Peyer's patch (tissue), 4 donors: Measurements from ENCODE around the gene PDIA3. TPM values are rescaled to one million over a fixed set of nuclear protein-coding genes. Genes with fewer than 3 reads are reported as not detected.

Source experiments
- DNase-seq, 3 donors: peaks; one replicate each; pipeline ENCODE4 v3.0.0-alpha.2; 2017 to 2019
- H3K27ac ChIP-seq, 4 donors: fragments of 200-600 bp; sonication (generic); one replicate each; pipeline ENCODE4 v1.5.1; 2016 to 2019
- H3K27me3 ChIP-seq, 2 donors: fragments of 200-600 bp; sonication (generic); one replicate each; pipeline ENCODE4 v1.5.1; 2019
- H3K36me3 ChIP-seq, 3 donors: fragments of 200-600 bp; sonication (generic); one replicate each; pipeline ENCODE4 v1.5.1; 2016 to 2019
- H3K4me1 ChIP-seq, 4 donors: fragments of 200-600 bp; sonication (generic); one replicate each; pipeline ENCODE4 v1.5.1; 2016 to 2019
- H3K4me3 ChIP-seq, 4 donors: fragments of 200-600 bp; sonication (generic); 1 replicate in 3 of 4; 2 replicates in 1 of 4; pipeline ENCODE4 v1.5.1; 2016 to 2019; ENCODE audit warnings: mild to moderate bottlenecking in 1 of 4
- H3K9me3 ChIP-seq, 4 donors: fragments of 200-600 bp; sonication (generic); one replicate each; pipeline ENCODE4 v1.5.1; 2016 to 2019; ENCODE audit warnings: mild to moderate bottlenecking in 1 of 4
- POLR2A ChIP-seq, 2 donors: fragments of 450-650 bp; IDR thresholded peaks; one replicate each; pipeline ENCODE4 v1.5.1; 2017; ENCODE audit warnings: antibody characterized with exemption in 2 of 2, mild to moderate bottlenecking in 2 of 2, moderate library complexity in 2 of 2
- total RNA-seq, 4 donors: library from RNA; depleted of rRNA; stranded (reverse); fragments of >200 nt; gene quantifications; one replicate each; pipeline ENCODE4 v1.1.0, GENCODE V29; 2016
- TF ChIP-seq, protein P1 (sequence below), 6 experiments: fragments of 450-650 bp in 4 of 6; fragments of 200-600 bp in 2 of 6; sonication (generic) in 1 of 6; IDR thresholded peaks; one replicate each; pipeline ENCODE4 v1.5.1; 2017 to 2019; ENCODE audit warnings: antibody characterized with exemption in 6 of 6, mild to moderate bottlenecking in 3 of 6, moderate library complexity in 1 of 6

PDIA3 gene
- total RNA-seq, 4 donors from 2014 or later = 28.9 to 136 (median 106) TPM

DNA sequence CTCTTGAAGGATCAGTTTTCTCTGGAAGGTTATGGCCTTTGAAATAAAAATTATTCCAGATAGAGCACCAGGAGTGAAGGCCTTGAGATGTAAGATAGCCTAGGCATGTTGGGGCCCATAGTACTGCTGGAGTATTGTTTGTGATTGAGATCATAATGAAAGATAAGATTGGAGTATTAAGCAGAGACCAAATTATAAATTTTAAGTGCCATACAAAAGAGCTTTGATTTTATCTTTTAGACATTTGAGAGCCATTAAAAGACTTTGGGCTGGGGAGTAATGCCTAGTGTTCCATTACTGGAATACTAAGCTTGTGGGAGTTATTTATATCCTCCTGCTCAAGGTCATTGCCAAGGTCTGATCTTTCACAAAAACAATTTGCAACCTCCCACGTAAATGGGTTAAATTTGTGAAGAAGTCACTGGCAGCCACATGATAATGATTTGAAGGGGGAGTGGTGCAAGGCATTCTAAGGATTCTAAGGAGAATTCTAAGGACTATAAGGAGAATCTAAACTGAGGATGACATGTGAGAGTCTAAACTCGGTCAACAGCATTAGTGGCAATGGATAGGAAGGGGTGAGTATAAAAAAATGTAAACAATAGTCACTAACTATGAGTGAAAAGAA, 17.7 kb downstream of the PDIA3 start:
- no peaks in the 10 kb centered on the region for H3K27me3 ChIP-seq
- H3K4me1 ChIP-seq = no peaks in the 10 kb centered on the region
- TF ChIP-seq POLR2A (IDR thresholded peaks at IDR 0.05) = no peak
- TF ChIP-seq, protein P1, sequence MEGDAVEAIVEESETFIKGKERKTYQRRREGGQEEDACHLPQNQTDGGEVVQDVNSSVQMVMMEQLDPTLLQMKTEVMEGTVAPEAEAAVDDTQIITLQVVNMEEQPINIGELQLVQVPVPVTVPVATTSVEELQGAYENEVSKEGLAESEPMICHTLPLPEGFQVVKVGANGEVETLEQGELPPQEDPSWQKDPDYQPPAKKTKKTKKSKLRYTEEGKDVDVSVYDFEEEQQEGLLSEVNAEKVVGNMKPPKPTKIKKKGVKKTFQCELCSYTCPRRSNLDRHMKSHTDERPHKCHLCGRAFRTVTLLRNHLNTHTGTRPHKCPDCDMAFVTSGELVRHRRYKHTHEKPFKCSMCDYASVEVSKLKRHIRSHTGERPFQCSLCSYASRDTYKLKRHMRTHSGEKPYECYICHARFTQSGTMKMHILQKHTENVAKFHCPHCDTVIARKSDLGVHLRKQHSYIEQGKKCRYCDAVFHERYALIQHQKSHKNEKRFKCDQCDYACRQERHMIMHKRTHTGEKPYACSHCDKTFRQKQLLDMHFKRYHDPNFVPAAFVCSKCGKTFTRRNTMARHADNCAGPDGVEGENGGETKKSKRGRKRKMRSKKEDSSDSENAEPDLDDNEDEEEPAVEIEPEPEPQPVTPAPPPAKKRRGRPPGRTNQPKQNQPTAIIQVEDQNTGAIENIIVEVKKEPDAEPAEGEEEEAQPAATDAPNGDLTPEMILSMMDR (IDR thresholded peaks at IDR 0.05) = no peak
- no peak for DNase-seq
- H3K4me3 ChIP-seq = no peak overlapping the region
- H3K27ac ChIP-seq = no peak overlapping the region
- peaks cover 4 to 98% (median 8%) of the 10 kb centered on the region in 3 donors for H3K36me3 ChIP-seq
- no peaks in the 10 kb centered on the region for H3K9me3 ChIP-seq

- TF ChIP-seq, protein P1 (IDR thresholded peaks at IDR 0.05) = peak; percentile 61 to 86 (median 76)
- no peak for TF ChIP-seq POLR2A (IDR thresholded peaks at IDR 0.05)
- peak; percentile 55 to 85 (median 72) for DNase-seq
- H3K9me3 ChIP-seq = no peaks in the 10 kb centered on the region
- peaks cover 2 to 98% (median 4%) of the 10 kb centered on the region in 3 donors for H3K36me3 ChIP-seq
- peaks cover 0 to 10% (median 0%) of the 10 kb centered on the region in 4 donors for H3K4me1 ChIP-seq
- H3K27me3 ChIP-seq = no peaks in the 10 kb centered on the region
- H3K27ac ChIP-seq = no peak overlapping the region
- no peak overlapping the region for H3K4me3 ChIP-seq
These were observed 23.5 kb downstream of the PDIA3 start for GRCh38 chr15:43769584-43770228.

DNA sequence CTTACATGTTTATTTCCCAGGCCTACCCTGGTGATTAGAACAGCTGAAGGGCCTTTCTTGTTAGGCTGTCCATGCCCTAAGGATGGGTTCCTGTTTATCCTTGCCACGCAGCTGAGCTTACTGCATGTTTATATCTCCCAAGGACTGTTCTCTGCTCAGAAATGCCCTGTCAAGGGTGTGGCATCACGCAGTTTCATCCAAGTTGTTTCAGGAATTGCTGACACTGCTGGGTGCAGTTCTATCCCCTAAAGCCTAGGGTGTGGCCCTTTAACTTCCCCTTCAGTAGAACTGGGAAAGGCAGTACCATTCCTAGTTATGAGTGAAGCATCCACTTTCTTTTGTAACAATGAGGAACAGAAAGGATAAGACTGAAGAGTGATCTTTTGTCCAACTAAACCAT, 25.6 kb downstream of the PDIA3 start:
- no peak for DNase-seq
- H3K27me3 ChIP-seq = no peaks in the 10 kb centered on the region
- H3K4me3 ChIP-seq = no peak overlapping the region
- TF ChIP-seq POLR2A (IDR thresholded peaks at IDR 0.05) = no peak
- TF ChIP-seq, protein P1 (IDR thresholded peaks at IDR 0.05) = no peak
- peaks cover 0 to 16% (median 3%) of the 10 kb centered on the region in 4 donors for H3K4me1 ChIP-seq
- peak overlapping the region in 2 of 4 donors; percentile 13 to 36 for H3K27ac ChIP-seq
- H3K36me3 ChIP-seq = peaks cover 0 to 77% (median 4%) of the 10 kb centered on the region in 3 donors
- no peaks in the 10 kb centered on the region for H3K9me3 ChIP-seq

- no peak for DNase-seq
- TF ChIP-seq, protein P1 (IDR thresholded peaks at IDR 0.05) = no peak
- TF ChIP-seq POLR2A (IDR thresholded peaks at IDR 0.05) = no peak
- no peaks in the 10 kb centered on the region for H3K9me3 ChIP-seq
- H3K36me3 ChIP-seq = peaks cover 0 to 69% (median 4%) of the 10 kb centered on the region in 3 donors
- H3K27me3 ChIP-seq = no peaks in the 10 kb centered on the region
- no peak overlapping the region for H3K4me3 ChIP-seq
- H3K27ac ChIP-seq = no peak overlapping the region
- H3K4me1 ChIP-seq = peaks cover 0 to 16% (median 3%) of the 10 kb centered on the region in 4 donors
These were observed 26.4 kb downstream of the PDIA3 start for GRCh38 chr15:43772624-43773023.

GRCh38 chr15:43774062-43774461, 27.8 kb downstream of the PDIA3 start:
- Histone ChIP-seq H3K27me3 (no peaks in the 10 kb centered on the region), H3K9me3 (no peaks in the 10 kb centered on the region), H3K27ac (no peak overlapping the region), H3K36me3 (peaks cover 0 to 55% (median 4%) of the 10 kb centered on the region in 3 donors), H3K4me1 (peaks cover 0 to 21% (median 3%) of the 10 kb centered on the region in 4 donors), H3K4me3 (no peak overlapping the region)
- DNase-seq = no peak
- TF ChIP-seq, protein P1 (IDR thresholded peaks at IDR 0.05) = no peak
- TF ChIP-seq POLR2A (IDR thresholded peaks at IDR 0.05) = no peak
